OCI-LY1 (cell line): ENCODE data around the gene ZBTB14.

Experiments used
- EZH2 ChIP-seq: fragments of 200-600 bp; sonication (generic), shearing (Covaris generic); IDR thresholded peaks from 2 replicates; pipeline ENCODE4 v1.8.0; 2017; ENCODE audit warnings: borderline replicate concordance, mixed run types, mild to moderate bottlenecking, antibody characterized with exemption, low read length, moderate library complexity, mixed read lengths
- TF ChIP-seq, protein P1 (sequence below): fragments of 200-600 bp; sonication (generic), shearing (Covaris generic); IDR thresholded peaks from 2 replicates; pipeline ENCODE4 v1.5.1; 2017; ENCODE audit warnings: mild to moderate bottlenecking, antibody characterized with exemption, low read length, moderate library complexity, mixed read lengths

DNA sequence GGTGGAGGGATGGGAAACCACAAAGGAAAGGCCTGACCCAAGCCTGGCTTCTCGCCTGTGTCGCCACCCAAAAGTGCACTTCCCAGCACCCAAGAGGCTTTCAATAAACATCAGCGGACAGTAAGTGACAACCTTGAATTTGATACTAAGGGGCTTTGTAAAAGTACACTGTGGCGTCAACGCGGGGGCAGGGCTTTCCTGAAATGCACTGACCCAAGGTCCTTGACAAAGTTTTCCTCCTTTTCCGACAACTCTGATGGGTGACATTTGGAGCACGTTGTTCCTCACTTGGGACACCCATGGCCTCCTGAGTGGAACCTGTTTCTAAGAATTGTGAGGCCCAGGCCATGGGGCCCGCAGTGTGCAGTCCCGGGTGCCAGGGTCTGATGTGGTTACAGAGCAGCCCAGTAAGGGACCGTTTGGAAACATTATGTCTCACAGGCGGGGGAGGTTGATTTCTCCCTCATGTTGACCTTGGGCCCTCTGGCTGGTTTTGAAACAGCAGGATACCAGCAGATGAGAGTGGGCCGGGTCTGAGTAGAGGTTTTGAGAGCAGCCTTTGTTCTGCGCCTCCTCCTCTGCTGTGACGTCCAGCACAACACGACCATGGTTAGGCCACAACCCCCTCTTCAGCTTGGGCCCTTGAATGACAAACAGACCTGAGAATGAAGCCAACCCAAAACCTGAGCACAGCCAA, 2.8 kb upstream of the ZBTB14 start:
- TF ChIP-seq, protein P1, sequence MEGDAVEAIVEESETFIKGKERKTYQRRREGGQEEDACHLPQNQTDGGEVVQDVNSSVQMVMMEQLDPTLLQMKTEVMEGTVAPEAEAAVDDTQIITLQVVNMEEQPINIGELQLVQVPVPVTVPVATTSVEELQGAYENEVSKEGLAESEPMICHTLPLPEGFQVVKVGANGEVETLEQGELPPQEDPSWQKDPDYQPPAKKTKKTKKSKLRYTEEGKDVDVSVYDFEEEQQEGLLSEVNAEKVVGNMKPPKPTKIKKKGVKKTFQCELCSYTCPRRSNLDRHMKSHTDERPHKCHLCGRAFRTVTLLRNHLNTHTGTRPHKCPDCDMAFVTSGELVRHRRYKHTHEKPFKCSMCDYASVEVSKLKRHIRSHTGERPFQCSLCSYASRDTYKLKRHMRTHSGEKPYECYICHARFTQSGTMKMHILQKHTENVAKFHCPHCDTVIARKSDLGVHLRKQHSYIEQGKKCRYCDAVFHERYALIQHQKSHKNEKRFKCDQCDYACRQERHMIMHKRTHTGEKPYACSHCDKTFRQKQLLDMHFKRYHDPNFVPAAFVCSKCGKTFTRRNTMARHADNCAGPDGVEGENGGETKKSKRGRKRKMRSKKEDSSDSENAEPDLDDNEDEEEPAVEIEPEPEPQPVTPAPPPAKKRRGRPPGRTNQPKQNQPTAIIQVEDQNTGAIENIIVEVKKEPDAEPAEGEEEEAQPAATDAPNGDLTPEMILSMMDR = no peak
- no peak for TF ChIP-seq EZH2
